Activated CD4-positive, CD25-positive, alpha-beta regulatory T cell treated with anti-CD3 and anti-CD28 coated beads, Interleukin-2, amount 50 U/mL, for 72 hours (primary cell): ENCODE data around the gene SNX19.

Experiments
- DNase-seq: peaks from one replicate; pipeline ENCODE4 v3.0.0; 2021

SNX19 gene

GRCh38 chr11:130839981-130840666 lies 76.2 kb downstream of the SNX19 start:
- DNase-seq: no peak

DNA sequence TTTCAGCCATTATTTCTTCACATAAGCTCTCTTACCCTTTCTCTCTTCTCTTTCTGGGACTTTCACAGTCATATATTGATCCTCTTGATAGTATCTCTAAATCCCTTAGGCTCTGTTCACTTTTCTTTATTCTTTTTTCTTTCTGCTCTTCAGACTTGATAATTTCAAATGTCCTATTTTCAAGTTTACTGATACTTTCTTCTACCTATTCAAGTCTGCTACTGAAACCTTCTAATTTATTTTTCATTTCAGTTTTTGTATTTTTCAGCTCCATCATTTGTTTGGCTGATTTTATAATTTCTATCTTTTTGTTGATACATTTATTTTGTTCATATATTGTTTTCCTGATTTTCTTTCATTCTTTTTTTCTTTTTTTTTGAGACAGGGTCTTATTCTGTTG lies 79.1 kb downstream of the SNX19 start:
- no peak for DNase-seq

- no peak for DNase-seq
Observed at GRCh38 chr11:130834886-130835285, 81.4 kb downstream of the SNX19 start.

GRCh38 chr11:130832566-130833425 lies 83.5 kb downstream of the SNX19 start:
- DNase-seq: no peak

DNA sequence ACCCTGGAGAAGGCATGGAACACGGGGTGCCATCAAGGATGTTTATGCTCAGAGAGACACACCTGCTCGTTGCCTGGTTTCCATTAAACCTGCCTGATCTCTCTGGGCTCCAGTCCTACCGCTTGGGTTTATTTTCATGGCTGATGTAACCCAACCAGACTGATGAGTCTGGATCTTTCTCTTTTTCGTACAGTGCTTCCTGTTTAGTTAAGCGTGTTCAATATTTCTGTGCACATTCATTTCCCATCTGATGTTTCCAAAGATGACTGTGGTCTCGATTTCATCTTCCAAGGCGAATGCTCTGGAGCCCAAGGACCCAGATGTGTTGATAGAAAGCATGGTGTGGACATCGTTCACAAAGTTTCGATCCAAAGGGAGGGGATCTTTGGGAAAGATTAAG lies 84.3 kb downstream of the SNX19 start:
- DNase-seq: no peak

- DNase-seq: no peak
Observed at GRCh38 chr11:130831506-130831905, 84.8 kb downstream of the SNX19 start.

DNA sequence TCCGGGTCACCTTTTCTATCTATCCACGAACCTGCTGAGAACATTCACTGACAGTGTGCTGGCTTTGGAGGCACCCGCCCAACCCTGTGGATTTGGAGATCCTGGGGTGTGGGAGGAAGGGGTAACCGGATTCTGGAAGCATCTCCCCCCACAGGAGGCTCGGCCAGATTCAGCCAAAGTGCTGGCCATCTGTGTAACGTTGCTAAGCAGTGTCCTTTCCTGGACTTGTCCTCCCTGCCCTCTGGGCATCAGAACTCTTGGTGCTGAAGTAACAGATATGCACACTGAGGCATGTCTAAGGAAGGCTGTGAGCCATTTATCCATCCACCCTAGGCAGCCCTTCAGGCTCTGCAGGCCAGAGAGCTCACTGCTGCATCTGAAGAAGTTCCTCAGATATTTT lies 85.7 kb downstream of the SNX19 start:
- no peak for DNase-seq

GRCh38 chr11:130829920-130830511 lies 86.3 kb downstream of the SNX19 start:
- DNase-seq: no peak

DNA sequence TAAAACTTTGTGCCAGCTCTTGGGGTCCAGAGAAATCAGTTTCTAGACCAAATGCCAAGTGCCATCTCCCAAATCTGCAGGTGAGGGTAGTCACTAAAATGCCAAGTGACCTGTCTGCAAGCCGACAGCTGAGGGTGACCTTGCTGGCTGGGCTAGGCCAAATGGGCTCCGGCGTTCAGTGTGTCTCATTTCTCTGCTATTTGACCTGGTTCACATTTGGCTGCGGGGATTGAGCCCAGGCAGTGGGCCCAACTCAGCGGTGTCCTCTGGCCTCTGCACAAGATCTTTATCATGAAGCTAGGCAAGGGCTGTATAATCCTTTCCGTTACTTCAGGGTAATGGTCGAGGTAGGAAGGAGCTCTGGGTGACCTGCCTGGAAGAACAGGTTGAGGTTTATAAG lies 87.5 kb downstream of the SNX19 start:
- DNase-seq: no peak

DNA sequence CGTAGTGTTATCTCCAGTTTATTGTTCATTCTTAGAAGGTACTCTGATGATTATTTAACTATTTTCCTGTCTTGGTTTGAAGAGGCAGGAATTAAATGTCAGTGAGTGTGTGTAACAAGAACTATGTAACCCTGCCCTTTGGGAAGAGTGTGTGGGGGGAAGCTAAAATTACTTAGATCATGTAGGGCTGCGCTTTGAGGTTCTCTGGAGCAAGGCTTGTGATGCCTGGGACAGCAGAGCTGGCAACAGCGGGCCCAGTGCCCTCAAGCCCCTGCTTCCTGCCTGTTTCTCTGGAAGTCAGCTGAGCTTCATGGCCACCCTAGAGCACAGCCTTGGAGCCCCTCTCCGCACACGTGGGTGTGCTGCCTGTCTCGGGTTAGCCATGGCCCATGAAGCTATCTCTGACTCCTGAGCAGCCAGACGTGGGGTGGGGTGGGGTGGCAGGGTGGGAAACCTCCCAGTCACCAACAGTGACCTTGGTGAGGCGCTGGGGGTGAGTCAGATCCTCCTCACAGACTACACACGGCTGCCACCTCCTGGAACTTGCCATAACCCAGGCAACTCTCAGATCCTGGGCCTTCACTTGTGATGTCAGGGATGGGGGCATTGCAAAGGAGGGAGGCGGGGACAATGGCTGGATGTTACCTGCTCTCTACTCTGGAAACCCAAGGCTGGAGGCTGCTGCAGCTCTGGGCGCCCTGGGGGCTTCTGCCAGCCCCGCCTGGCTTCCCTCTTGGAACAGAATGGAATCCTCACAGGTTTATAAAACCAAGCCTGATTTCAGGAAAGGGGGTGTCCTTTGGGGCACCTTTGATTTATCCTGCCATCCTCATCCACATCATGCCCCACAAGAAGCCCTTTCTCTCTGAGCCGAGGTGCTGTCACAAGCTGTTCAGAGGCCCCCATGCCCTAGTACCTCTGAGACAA lies 88.6 kb downstream of the SNX19 start:
- no peak for DNase-seq

GRCh38 chr11:130826572-130826971 lies 89.7 kb downstream of the SNX19 start:
- no peak for DNase-seq

DNA sequence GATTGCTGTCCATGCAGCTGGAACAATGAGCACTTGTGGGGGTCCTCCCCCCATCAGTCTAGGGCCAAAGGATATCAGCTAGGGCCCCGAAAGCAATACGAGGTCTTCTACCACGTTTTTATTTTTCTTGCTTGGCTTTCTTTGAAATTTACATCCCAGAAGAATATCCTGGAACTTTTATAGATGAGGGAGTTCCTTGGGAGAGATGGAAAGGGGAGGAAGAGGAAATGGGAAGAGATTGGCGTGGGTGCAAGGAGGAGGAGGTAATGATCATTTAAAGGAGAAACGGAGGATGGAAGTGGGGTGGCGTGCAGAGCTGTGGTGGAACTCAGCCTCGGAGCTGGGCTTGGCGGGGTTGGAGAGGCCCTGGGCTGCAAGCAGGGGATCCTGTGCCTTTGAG lies 90.3 kb downstream of the SNX19 start:
- no peak for DNase-seq

DNA sequence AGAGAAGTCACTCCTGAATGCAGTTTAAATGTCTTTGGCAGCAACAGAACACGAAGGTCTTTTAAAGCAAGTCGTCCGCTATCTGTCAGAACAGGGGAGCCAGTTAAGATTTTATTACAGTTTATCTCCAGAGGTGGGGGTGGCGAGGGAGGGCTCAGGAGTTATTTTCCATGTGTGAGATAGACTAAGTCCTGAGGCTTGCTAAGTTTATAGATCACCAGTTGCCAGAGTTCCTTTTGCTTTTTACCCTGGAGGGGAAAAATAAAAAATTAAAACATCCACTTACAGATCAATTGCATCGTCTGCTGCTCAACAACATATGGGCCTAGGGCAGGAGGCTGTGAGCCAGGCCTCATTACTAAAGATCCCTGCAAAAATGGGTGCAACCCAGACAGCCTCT lies 90.7 kb downstream of the SNX19 start:
- DNase-seq: no peak
